Ovary (tissue), 9 donors: ENCODE measurements around the gene STH. TPM values are rescaled to one million over a fixed set of nuclear protein-coding genes. Genes with fewer than 3 reads are reported as not detected.

Experiments
- DNase-seq, 5 donors: peaks; one replicate each; pipeline ENCODE4 v3.0.0-alpha.2; 2019 to 2020
- H3K27ac ChIP-seq, 2 donors: fragments of 200-600 bp; one replicate each; pipeline versions ENCODE4 v1.5.1 to v1.8.0; 2019 to 2022
- H3K27me3 ChIP-seq: fragments of 200-600 bp; one replicate; pipeline ENCODE4 v1.8.0; 2022
- H3K36me3 ChIP-seq: fragments of 200-600 bp; sonication (generic); one replicate; pipeline ENCODE4 v1.5.1; 2019
- H3K4me1 ChIP-seq: one replicate; pipeline ENCODE4 v1.8.1; 2013; ENCODE audit warnings: mild to moderate bottlenecking, moderate library complexity; ENCODE audit not compliant: insufficient read depth
- H3K4me3 ChIP-seq: fragments of 200-600 bp; sonication (generic); one replicate; pipeline ENCODE4 v1.5.1; 2017
- H3K9me3 ChIP-seq, 2 donors: fragments of 200-600 bp in 1 of 2; sonication (generic) in 1 of 2; one replicate each; pipeline versions ENCODE4 v1.5.1 to v1.8.1; 2013 to 2019; ENCODE audit warnings: mild to moderate bottlenecking in 1 of 2, moderate library complexity in 1 of 2
- EP300 ChIP-seq: sonication (generic); formaldehyde crosslinking; IDR thresholded peaks from one replicate; pipeline ENCODE4 v1.6.1; 2017; ENCODE audit warnings: antibody characterized with exemption
- POLR2A ChIP-seq: fragments of 450-650 bp; IDR thresholded peaks from one replicate; pipeline ENCODE4 v1.6.1; 2017; ENCODE audit warnings: antibody characterized with exemption, mild to moderate bottlenecking, moderate library complexity
- WGBS, 3 donors: extraction: QIAGEN DNeasy Blood & Tissue Kit in 1 of 3; methylation state at CpG; one replicate each; pipeline versions ENCODE4 v1.1.5 to v1.1.7; 2013 to 2017; 5-methylcytosine and 5-hydroxymethylcytosine counted together
- intact Hi-C, 4 donors: fragments of 100-400 bp; cut with DNase I; formaldehyde crosslinking; loops; one replicate each; pipeline versions ENCODE4 v1.11.0 to v1.15.1; 2022 to 2023
- polyA plus RNA-seq, 2 donors: library from polyadenylated mRNA; stranded (reverse); fragments of 200-250 nt in 1 of 2; fragments of 350-450 nt in 1 of 2; fragmentation: Illumina TruSeq in 1 of 2; extraction: RNeasy Lipid Tissue Mini Kit (QIAGEN cat#74804) in 1 of 2; gene quantifications; one replicate each; pipeline ENCODE4 v1.2.3, GENCODE V29; 2013 to 2014
- total RNA-seq, 7 donors: library from RNA; depleted of rRNA in 2 of 7; stranded (reverse); fragments of >200 nt in 2 of 7; fragmentation: NEBNext Ultra II Directional in 3 of 7; extraction: Animal tissue kit (Norgen Biotek cat#: 25700) in 3 of 7; gene quantifications; one replicate each; pipeline versions ENCODE4 v1.1.0 to v1.2.4, GENCODE V29; 2016 to 2023
- TF ChIP-seq, protein P1 (sequence below), 3 donors: fragments of 450-650 bp in 2 of 3; fragments of 200-600 bp in 1 of 3; IDR thresholded peaks; one replicate each; pipeline versions ENCODE4 v1.5.1 to v1.8.0; 2016 to 2022; ENCODE audit warnings: antibody characterized with exemption in 3 of 3, mild to moderate bottlenecking in 1 of 3
- donor health status: DM: no; HTN: no; CAD: no; lungs with moderate emphysema.
- donor health status: DM: no; HTN: no; CAD: no.
- donor health status: Bipolar disorder and iron deficiency.
- donor health status: DM: yes; HTN: yes; CAD: no.
- donor health status: DM: no; HTN: no; CAD: no.
- donor health status: DM: yes; HTN: yes; CAD: no.

STH gene
- total and polyA plus RNA-seq, 9 donors: not detected

DNA sequence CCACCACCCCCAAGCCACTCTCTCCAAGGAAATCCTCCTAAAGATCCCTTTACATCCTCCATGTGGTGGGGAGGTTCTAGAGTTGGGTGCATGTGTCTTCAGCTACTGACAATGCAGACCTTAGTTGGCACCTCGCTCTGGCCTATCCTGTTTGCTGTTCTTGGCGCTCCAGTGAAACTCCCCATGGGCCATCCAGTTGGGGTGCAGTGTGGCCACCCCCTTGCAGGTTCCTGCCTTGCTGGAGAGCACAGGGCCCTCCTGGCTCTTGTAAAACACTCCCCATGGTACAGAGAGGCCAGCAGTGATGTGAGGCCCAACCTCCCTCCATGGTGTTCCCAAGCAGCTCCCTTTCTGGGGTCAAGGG is 22.7 kb upstream of the STH start:
- no peaks in the 10 kb centered on the region for H3K4me1 ChIP-seq
- 97 to 100% (median 100%) methylated on average over 1 to 2 of the region's 2 CpGs for WGBS, 3 donors
- no peaks in the 10 kb centered on the region for H3K27me3 ChIP-seq
- no peak overlapping the region for H3K27ac ChIP-seq
- H3K36me3 ChIP-seq: no peaks in the 10 kb centered on the region
- no peaks in the 10 kb centered on the region for H3K9me3 ChIP-seq
- TF ChIP-seq EP300: no peak
- TF ChIP-seq, protein P1, sequence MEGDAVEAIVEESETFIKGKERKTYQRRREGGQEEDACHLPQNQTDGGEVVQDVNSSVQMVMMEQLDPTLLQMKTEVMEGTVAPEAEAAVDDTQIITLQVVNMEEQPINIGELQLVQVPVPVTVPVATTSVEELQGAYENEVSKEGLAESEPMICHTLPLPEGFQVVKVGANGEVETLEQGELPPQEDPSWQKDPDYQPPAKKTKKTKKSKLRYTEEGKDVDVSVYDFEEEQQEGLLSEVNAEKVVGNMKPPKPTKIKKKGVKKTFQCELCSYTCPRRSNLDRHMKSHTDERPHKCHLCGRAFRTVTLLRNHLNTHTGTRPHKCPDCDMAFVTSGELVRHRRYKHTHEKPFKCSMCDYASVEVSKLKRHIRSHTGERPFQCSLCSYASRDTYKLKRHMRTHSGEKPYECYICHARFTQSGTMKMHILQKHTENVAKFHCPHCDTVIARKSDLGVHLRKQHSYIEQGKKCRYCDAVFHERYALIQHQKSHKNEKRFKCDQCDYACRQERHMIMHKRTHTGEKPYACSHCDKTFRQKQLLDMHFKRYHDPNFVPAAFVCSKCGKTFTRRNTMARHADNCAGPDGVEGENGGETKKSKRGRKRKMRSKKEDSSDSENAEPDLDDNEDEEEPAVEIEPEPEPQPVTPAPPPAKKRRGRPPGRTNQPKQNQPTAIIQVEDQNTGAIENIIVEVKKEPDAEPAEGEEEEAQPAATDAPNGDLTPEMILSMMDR (IDR thresholded peaks at IDR 0.05): no peak
- no peak for TF ChIP-seq POLR2A
- intact Hi-C loops: no loop called here
- H3K4me3 ChIP-seq: no peak overlapping the region
- DNase-seq: no peak

DNA sequence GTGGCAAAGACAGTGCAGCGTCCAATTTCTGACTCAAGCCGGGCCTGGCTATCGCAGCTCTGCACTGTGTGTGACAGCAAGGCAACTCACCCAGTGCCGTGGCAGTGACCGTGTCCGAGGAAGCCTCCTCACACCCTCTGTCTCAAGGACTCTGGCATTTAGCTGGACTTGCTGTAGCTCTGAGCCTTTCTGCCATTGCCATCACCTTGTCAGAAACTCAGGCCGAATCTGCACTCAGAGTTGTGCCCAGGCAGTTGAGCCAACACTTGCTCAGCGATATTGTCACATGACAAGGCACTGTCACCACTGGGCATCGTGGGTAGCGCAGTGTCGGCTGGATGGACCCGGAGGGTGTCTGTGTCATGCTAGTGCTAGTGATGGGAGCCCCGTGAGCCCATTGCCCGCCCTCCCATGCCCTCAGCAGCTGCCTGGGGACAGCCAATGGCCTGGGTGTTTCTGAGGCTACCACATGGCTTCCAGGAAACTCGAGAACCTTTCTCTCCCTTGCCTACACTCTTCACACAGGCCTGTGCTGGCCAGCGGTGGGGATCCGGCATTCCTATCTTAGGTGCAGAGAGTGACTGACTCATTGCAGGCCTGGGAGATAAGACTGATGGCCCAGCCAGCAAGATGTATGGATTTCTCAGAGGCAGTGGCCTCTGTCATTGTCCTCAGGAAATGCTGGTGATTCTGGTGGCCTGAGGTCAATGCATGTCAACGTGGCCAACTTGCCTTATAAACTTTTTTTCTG is 22.1 kb upstream of the STH start:
- H3K27ac ChIP-seq: no peak overlapping the region
- H3K4me1 ChIP-seq: no peaks in the 10 kb centered on the region
- H3K9me3 ChIP-seq: no peaks in the 10 kb centered on the region
- TF ChIP-seq, protein P1 (IDR thresholded peaks at IDR 0.05): no peak
- TF ChIP-seq EP300 (no peak), POLR2A (no peak)
- intact Hi-C loops: no loop called here
- no peak for DNase-seq
- WGBS, 3 donors: 84 to 86% (median 85%) methylated on average over 18 of the region's 18 CpGs
- H3K4me3 ChIP-seq: no peak overlapping the region
- H3K36me3 ChIP-seq: no peaks in the 10 kb centered on the region
- H3K27me3 ChIP-seq: no peaks in the 10 kb centered on the region

DNA sequence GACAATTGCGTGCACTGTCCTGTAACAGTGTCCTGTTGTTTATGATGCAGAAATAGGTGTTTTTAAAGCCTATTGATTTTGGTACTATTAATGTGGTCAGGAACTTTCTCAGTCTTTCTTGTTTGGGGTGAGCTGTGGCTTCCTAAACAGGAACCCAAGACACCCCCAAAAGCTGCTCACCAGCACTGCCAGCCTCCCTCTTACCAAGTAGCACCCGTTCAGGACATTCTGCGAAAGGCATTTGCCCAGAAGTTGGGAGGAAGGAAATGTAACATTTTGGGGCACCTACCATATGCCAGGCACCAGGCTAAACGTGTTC is 21.6 kb upstream of the STH start:
- no peak for TF ChIP-seq POLR2A
- no peak for TF ChIP-seq EP300
- TF ChIP-seq, protein P1 (IDR thresholded peaks at IDR 0.05): no peak
- intact Hi-C loops: no loop called here

DNA sequence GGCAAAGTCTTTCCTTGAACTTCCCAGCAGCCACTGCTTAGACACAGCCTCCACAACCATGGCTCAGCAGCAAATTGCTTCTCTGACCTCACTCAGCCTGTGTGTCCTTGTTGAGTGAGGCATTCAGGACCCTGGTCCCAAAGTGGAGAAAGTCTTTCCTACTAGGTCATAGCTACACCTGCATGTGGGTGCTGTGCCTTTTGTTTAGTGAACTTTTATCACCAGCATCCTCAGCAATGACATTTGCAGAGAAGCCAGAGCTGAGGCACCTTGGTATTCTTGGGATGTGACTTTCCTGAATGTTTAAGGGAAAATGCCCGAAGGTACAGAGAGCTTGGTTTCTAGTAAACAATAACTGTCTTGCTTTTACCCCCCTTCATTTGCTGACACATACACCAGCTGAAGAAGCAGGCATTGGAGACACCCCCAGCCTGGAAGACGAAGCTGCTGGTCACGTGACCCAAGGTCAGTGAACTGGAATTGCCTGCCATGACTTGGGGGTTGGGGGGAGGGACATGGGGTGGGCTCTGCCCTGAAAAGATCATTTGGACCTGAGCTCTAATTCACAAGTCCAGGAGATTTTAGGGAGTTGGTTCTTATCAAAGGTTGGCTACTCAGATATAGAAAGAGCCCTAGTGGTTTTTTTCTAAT is 20.9 kb upstream of the STH start:
- Histone ChIP-seq H3K4me3 (no peak overlapping the region), H3K27ac (no peak overlapping the region), H3K9me3 (no peaks in the 10 kb centered on the region), H3K4me1 (no peaks in the 10 kb centered on the region), H3K36me3 (no peaks in the 10 kb centered on the region), H3K27me3 (no peaks in the 10 kb centered on the region)
- intact Hi-C loops: no loop called here
- TF ChIP-seq POLR2A (no peak), EP300 (no peak)
- TF ChIP-seq, protein P1 (IDR thresholded peaks at IDR 0.05): no peak
- no peak for DNase-seq
- WGBS, 3 donors: 69 to 76% (median 71%) methylated on average over 3 of the region's 3 CpGs

More for the DNA sequence above, 21.6 kb upstream of the STH start:
- Histone ChIP-seq H3K4me1 (no peaks in the 10 kb centered on the region), H3K4me3 (no peak overlapping the region), H3K36me3 (no peaks in the 10 kb centered on the region), H3K27me3 (no peaks in the 10 kb centered on the region), H3K9me3 (no peaks in the 10 kb centered on the region), H3K27ac (no peak overlapping the region)
- WGBS, 3 donors: 87 to 91% (median 90%) methylated on average over 4 of the region's 4 CpGs
- DNase-seq: no peak
